HepG2 (cell line): ENCODE data around the gene ARL6IP4. TPM values are rescaled to one million over a fixed set of nuclear protein-coding genes. Genes with fewer than 3 reads are reported as not detected.
"Not testable (repeated sequence)": the region's sequence is repeated elsewhere in the genome, so short reads cannot be mapped to it uniquely, and the experiment has no call there.

Experiments used
- ATAC-seq: fragments of 200-7000 bp; cut with Tn5 transposase; 3 replicates; pipeline ENCODE4 v1.9.1; 2020; ENCODE audit warnings: mild to moderate bottlenecking, moderate library complexity
- BruUV-seq: library from RNA; stranded (reverse); fragments of 400-500 nt; replicated peaks from 2 replicates; lab custom pipeline; 2021; lab: Mats Ljungman, UMichigan
- CTCF ChIA-PET: fragments of 300-600 bp; formaldehyde crosslinking; extraction: SDS; loops from one replicate; lab custom pipeline; 2021; ENCODE audit warnings: low total read pairs, inconsistent platforms, low intra/inter-chr PET ratio; lab: Yijun Ruan, JAX
- POLR2A ChIA-PET: fragments of 350-600 bp; sonication (Branson Sonifier 250); formaldehyde crosslinking; loops from one replicate; lab custom pipeline; 2020; ENCODE audit warnings: antibody characterized with exemption, inconsistent platforms; lab: Yijun Ruan, JAX
- DNase-seq: peaks from one replicate; pipeline ENCODE4 v3.0.0-alpha.2; 2015; ENCODE audit warnings: low spot score
- FAIRE-seq: peaks from 3 replicates; lab custom pipeline; 2011; peaks lifted over from hg19 to GRCh38; lab: Jason Lieb, UNC
- H2AFZ ChIP-seq: one replicate; pipeline ENCODE4 v1.6.1; 2011; ENCODE audit warnings: low read length, inconsistent platforms
- H3K27ac ChIP-seq: fragments of 300-600 bp; 3 replicates; pipeline ENCODE4 v1.8.0; 2011; ENCODE audit warnings: mixed run types, mild to moderate bottlenecking, mixed read lengths, low read length, inconsistent platforms; ENCODE audit not compliant: insufficient read depth; ENCODE audit errors: extremely low read length
- H3K27me3 ChIP-seq, 2 experiments: fragments of 200-600 bp in 1 of 2; 2 replicates in 1 of 2; 3 replicates in 1 of 2; pipeline versions ENCODE4 v1.6.0 to v1.8.0; 2011; ENCODE audit warnings: low read length in 2 of 2, mild to moderate bottlenecking in 2 of 2, moderate library complexity in 2 of 2, inconsistent platforms in 1 of 2; ENCODE audit not compliant: insufficient read depth in 2 of 2, control insufficient read depth in 1 of 2
- H3K36me3 ChIP-seq, 2 experiments: fragments of 200-600 bp in 1 of 2; replicated peaks in 1 of 2; 2 replicates in 1 of 2; 3 replicates in 1 of 2; pipeline versions ENCODE4 v1.5.1 to v1.8.0; 2011; ENCODE audit warnings: low read length in 2 of 2, inconsistent platforms in 1 of 2; ENCODE audit not compliant: insufficient read depth in 2 of 2, control insufficient read depth in 1 of 2
- H3K4me1 ChIP-seq: 2 replicates; pipeline ENCODE4 v1.5.1; 2012; ENCODE audit warnings: low read length, inconsistent platforms; ENCODE audit not compliant: insufficient read depth
- H3K4me2 ChIP-seq: 2 replicates; pipeline ENCODE4 v1.6.0; 2011; ENCODE audit warnings: low read depth, low read length, inconsistent platforms
- H3K4me3 ChIP-seq, 3 experiments: fragments of 200-600 bp in 1 of 3; sonication (generic), shearing (Covaris generic) in 1 of 3; replicated peaks in 1 of 3; 2 replicates each; pipeline ENCODE4 v1.5.1; 2011 to 2016; ENCODE audit warnings: low read length in 3 of 3, inconsistent platforms in 2 of 3, low read depth in 2 of 3, mild to moderate bottlenecking in 2 of 3, control low read depth in 1 of 3, mixed read lengths in 1 of 3; ENCODE audit not compliant: insufficient read depth in 1 of 3
- H3K79me2 ChIP-seq: one replicate; pipeline ENCODE4 v1.6.1; 2011; ENCODE audit warnings: low read length, inconsistent platforms; ENCODE audit not compliant: insufficient read depth
- H3K9ac ChIP-seq: 2 replicates; pipeline ENCODE4 v1.6.0; 2011; ENCODE audit warnings: mild to moderate bottlenecking, low read depth, low read length, inconsistent platforms; ENCODE audit not compliant: insufficient read depth
- H3K9me3 ChIP-seq: 2 replicates; pipeline ENCODE4 v1.5.1; 2012; ENCODE audit warnings: mild to moderate bottlenecking, low read length
- H4K20me1 ChIP-seq: 2 replicates; pipeline ENCODE4 v1.6.0; 2011; ENCODE audit warnings: inconsistent platforms, mild to moderate bottlenecking, low read length, moderate library complexity; ENCODE audit not compliant: insufficient read depth
- HNRNPK ChIP-seq: fragments of 200-400 bp; formaldehyde crosslinking; IDR thresholded peaks from 2 replicates; pipeline ENCODE4 v1.6.1; 2018; ENCODE audit warnings: low read length, low read depth, moderate library complexity, mild to moderate bottlenecking; ENCODE audit not compliant: poor library complexity, severe bottlenecking
- PCBP2 ChIP-seq: fragments of 200-400 bp; formaldehyde crosslinking; optimal IDR thresholded peaks from 2 replicates; pipeline ENCODE3; 2018; ENCODE audit warnings: low read length, low read depth; ENCODE audit not compliant: poor library complexity, severe bottlenecking
- WGBS: methylation state at CpG from one replicate; pipeline ENCODE4 v1.1.6; 2017; ENCODE audit warnings: low lambda C conversion rate; 5-methylcytosine and 5-hydroxymethylcytosine counted together
- in situ Hi-C: cut with HindIII; loops from 2 replicates; pipeline ENCODE4 v1.10.0; 2017; ENCODE audit warnings: low pct_unique_long_range_greater_than_20kb; ENCODE audit not compliant: extremely low pct_ligation_motif_present
- intact Hi-C: fragments of 100-400 bp; cut with micrococcal nuclease; formaldehyde crosslinking; loops from one replicate; pipeline ENCODE4 v1.10.0; 2022; ENCODE audit not compliant: unreplicated experiment
- polyA plus RNA-seq, 8 experiments: library from polyadenylated mRNA; depleted of rRNA in 3 of 8; stranded (reverse) in 7 of 8; unstranded in 1 of 8; fragments of >200 nt; fragmentation: Illumina TruSeq in 4 of 8; extraction: Trizol in 4 of 8; gene quantifications; 2 replicates each; pipeline versions ENCODE4 v1.2.1 to v1.2.3, GENCODE V29; 2011 to 2016; ENCODE audit warnings: low read depth in 4 of 8, missing spikeins in 1 of 8, mixed read lengths in 1 of 8; ENCODE audit not compliant: insufficient read depth in 1 of 8
- total RNA-seq, 5 experiments: library from RNA; depleted of rRNA; stranded (reverse); fragments of >200 nt; fragmentation: Illumina TruSeq; extraction: Trizol; gene quantifications; 2 replicates each; pipeline ENCODE4 v1.2.3, GENCODE V29; 2016; ENCODE audit warnings: low read depth in 1 of 5
- TF ChIP-seq, protein P1 (sequence below): IDR thresholded peaks from 2 replicates; pipeline ENCODE4 v1.6.1; 2016; ENCODE audit warnings: missing genetic modification reagents, missing compliant biosample characterization

The ARL6IP4 gene
- total and polyA plus RNA-seq, 2 of the 13 experiments (the other 11 are each of a cell fraction or from before 2014, with no cell fraction given) = 155 to 220 TPM

DNA sequence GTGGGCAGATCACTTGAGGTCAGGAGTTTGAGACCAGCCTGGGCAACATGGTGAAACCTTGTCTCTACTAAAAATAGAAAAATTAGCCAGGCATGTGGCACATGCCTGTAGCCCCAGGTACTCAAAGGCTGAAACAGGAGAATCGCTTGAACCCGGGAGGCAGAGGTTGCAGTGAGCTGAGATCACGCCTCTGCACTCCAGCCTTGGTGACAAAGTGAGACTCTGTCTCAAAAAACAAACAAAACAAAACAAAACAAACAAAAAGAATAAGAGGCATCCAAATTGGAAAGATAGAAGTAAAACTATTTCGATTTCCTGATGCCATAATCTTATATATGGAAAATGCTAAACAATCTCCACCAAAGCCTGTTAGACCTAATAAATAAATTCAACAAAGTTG lies 34.0 kb downstream of the ARL6IP4 start:
- H4K20me1 ChIP-seq, H3K27me3 ChIP-seq, FAIRE-seq, H3K27ac ChIP-seq, H3K4me2 ChIP-seq, intact Hi-C loops, H3K9ac ChIP-seq, in situ Hi-C loops, H3K79me2 ChIP-seq, POLR2A ChIA-PET, BruUV-seq, ATAC-seq, H2AFZ ChIP-seq, CTCF ChIA-PET, H3K4me3 ChIP-seq, H3K9me3 ChIP-seq, DNase-seq: not testable (repeated sequence)
- 96% methylated on average over 4 of the region's 4 CpGs for WGBS
- Histone ChIP-seq H3K4me1 (peaks cover 13% of the 10 kb centered on the region), H3K36me3 (peaks cover 7 to 26% of the 10 kb centered on the region in 2 experiments; a peak in 4 of 5 replicates)

DNA sequence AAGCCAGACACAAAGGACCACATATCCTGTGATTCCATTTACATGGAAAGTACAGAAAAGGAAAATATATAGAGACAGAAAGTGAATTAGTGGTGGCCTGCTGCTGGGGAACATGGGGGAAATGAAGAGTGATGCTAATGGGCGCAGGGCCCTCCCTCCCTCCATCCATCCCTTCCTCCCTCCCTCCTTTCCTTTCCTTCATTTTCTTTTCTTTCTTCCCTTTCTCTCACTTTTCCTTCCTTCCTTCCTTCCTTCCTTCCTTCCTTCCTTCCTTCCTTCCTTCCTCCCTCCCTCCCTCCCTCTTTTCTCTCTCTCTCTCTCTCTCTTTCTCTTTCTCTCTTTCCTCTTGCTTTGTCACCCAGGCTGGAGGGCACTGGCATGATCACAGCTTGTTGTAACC lies 37.3 kb downstream of the ARL6IP4 start:
- no peak for FAIRE-seq
- CTCF ChIA-PET = no interaction called here
- TF ChIP-seq PCBP2 (no peak), HNRNPK (peak; percentile 65)
- TF ChIP-seq, protein P1, sequence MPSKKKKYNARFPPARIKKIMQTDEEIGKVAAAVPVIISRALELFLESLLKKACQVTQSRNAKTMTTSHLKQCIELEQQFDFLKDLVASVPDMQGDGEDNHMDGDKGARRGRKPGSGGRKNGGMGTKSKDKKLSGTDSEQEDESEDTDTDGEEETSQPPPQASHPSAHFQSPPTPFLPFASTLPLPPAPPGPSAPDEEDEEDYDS (CRISPR knock-in tag) = no peak
- Histone ChIP-seq H3K9me3 (no peaks in the 10 kb centered on the region), H3K27me3 (no peaks in the 10 kb centered on the region), H3K79me2 (no peaks in the 10 kb centered on the region), H3K4me3 (no peak overlapping the region), H3K4me1 (peaks cover 17% of the 10 kb centered on the region), H4K20me1 (no peaks in the 10 kb centered on the region), H3K9ac (no peak overlapping the region), H3K36me3 (peaks cover 2 to 8% of the 10 kb centered on the region in 2 experiments; a peak in 4 of 5 replicates), H2AFZ (no peak overlapping the region), H3K27ac (no peak overlapping the region), H3K4me2 (no peak overlapping the region)
- no peak for DNase-seq
- POLR2A ChIA-PET = no interaction called here
- 100% methylated on average over 1 of the region's 1 CpG for WGBS
- intact Hi-C loops = loop anchor here (2.0 kb wide), 1 partner anchor 41 kb away; no protein-coding TSS in a partner anchor
- BruUV-seq = no TSS peak
- in situ Hi-C loops = no loop called here
- no peak for ATAC-seq
